Esophagus squamous epithelium (tissue), 5 donors: ENCODE data around the gene TXNDC12. TPM values are rescaled to one million over a fixed set of nuclear protein-coding genes. Genes with fewer than 3 reads are reported as not detected.
"Not testable (repeated sequence)": the region's sequence is repeated elsewhere in the genome, so short reads cannot be mapped to it uniquely, and the experiment has no call there.

Source experiments
- DNase-seq: peaks from one replicate; lab custom pipeline; 2025; lab: John Stamatoyannopoulos, UW
- H3K27ac ChIP-seq, 4 donors: fragments of 200-600 bp; sonication (generic); one replicate each; pipeline ENCODE4 v1.5.1; 2016 to 2019; ENCODE audit warnings: mild to moderate bottlenecking in 1 of 4
- H3K27me3 ChIP-seq, 4 donors: fragments of 200-600 bp; sonication (generic); 1 replicate in 3 of 4; 2 replicates in 1 of 4; pipeline versions ENCODE4 v1.5.1 to v1.6.0; 2017 to 2021; ENCODE audit warnings: antibody characterized with exemption in 1 of 4
- H3K36me3 ChIP-seq, 3 donors: fragments of 200-600 bp; sonication (generic); one replicate each; pipeline ENCODE4 v1.5.1; 2016 to 2019
- H3K4me1 ChIP-seq, 3 donors: fragments of 200-600 bp; sonication (generic); one replicate each; pipeline ENCODE4 v1.5.1; 2017 to 2019
- H3K4me3 ChIP-seq, 4 donors: fragments of 200-600 bp; sonication (generic); 1 replicate in 3 of 4; 2 replicates in 1 of 4; pipeline ENCODE4 v1.5.1; 2016 to 2019; ENCODE audit warnings: mild to moderate bottlenecking in 2 of 4, moderate library complexity in 1 of 4
- H3K9me3 ChIP-seq, 3 donors: fragments of 200-600 bp; sonication (generic); one replicate each; pipeline ENCODE4 v1.5.1; 2016 to 2019
- POLR2A ChIP-seq, 4 donors: fragments of 450-650 bp; IDR thresholded peaks; one replicate each; pipeline ENCODE4 v1.6.1; 2017; ENCODE audit warnings: antibody characterized with exemption in 4 of 4, mild to moderate bottlenecking in 4 of 4, moderate library complexity in 3 of 4
- WGBS, 2 donors: methylation state at CpG; one replicate each; pipeline ENCODE4 v1.1.5; 2018; 5-methylcytosine and 5-hydroxymethylcytosine counted together
- intact Hi-C: fragments of 100-400 bp; cut with DNase I; formaldehyde crosslinking; loops from one replicate; pipeline ENCODE4 v1.15.0; 2022
- total RNA-seq, 4 donors: library from RNA; depleted of rRNA; stranded (reverse); fragments of >200 nt; gene quantifications; one replicate each; pipeline ENCODE4 v1.1.0, GENCODE V29; 2016
- TF ChIP-seq, protein P1 (sequence below), 6 experiments: fragments of 450-650 bp in 4 of 6; fragments of 200-600 bp in 2 of 6; sonication (generic) in 2 of 6; IDR thresholded peaks; one replicate each; pipeline ENCODE4 v1.5.1; 2016 to 2019; ENCODE audit warnings: antibody characterized with exemption in 6 of 6, mild to moderate bottlenecking in 4 of 6, moderate library complexity in 4 of 6
- donor health status: DM: yes; HTN: yes; CAD: no.

The TXNDC12 gene
- total RNA-seq, 4 donors from 2014 or later, result 16.6 to 29.8 (median 23.2) TPM

DNA sequence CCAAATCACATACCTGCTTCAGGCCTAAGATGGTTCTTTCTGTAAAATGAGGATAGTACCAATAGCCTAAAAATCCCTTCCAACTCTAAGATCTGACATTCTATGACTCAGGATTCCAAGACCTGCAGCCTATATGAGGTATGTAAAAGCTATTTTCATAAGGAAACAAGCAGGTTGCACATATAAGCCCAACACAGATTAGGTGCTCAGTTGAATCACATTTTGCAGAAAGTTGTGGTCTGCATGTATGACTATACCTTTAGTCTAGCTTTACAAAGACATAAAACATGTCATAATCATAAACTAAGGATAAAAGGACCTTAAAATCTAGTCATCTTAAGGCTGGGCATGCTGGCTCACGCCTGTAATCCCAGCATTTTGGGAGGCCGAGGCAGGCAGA lies 28.7 kb downstream of the TXNDC12 start:
- no peak for DNase-seq
- Histone ChIP-seq H3K4me3 (no peak overlapping the region), H3K27ac (no peak overlapping the region), H3K27me3 (no peaks in the 10 kb centered on the region), H3K36me3 (peaks cover 0 to 69% (median 11%) of the 10 kb centered on the region in 3 donors), H3K9me3 (no peaks in the 10 kb centered on the region), H3K4me1 (peaks cover under 1 to 14% (median under 1%) of the 10 kb centered on the region in 3 donors)
- intact Hi-C loops, result no loop called here
- 80 to 94% methylated on average over 2 of the region's 2 CpGs for WGBS, 2 donors
- TF ChIP-seq POLR2A (IDR thresholded peaks at IDR 0.05), result no peak
- TF ChIP-seq, protein P1, sequence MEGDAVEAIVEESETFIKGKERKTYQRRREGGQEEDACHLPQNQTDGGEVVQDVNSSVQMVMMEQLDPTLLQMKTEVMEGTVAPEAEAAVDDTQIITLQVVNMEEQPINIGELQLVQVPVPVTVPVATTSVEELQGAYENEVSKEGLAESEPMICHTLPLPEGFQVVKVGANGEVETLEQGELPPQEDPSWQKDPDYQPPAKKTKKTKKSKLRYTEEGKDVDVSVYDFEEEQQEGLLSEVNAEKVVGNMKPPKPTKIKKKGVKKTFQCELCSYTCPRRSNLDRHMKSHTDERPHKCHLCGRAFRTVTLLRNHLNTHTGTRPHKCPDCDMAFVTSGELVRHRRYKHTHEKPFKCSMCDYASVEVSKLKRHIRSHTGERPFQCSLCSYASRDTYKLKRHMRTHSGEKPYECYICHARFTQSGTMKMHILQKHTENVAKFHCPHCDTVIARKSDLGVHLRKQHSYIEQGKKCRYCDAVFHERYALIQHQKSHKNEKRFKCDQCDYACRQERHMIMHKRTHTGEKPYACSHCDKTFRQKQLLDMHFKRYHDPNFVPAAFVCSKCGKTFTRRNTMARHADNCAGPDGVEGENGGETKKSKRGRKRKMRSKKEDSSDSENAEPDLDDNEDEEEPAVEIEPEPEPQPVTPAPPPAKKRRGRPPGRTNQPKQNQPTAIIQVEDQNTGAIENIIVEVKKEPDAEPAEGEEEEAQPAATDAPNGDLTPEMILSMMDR (IDR thresholded peaks at IDR 0.05), result no peak

DNA sequence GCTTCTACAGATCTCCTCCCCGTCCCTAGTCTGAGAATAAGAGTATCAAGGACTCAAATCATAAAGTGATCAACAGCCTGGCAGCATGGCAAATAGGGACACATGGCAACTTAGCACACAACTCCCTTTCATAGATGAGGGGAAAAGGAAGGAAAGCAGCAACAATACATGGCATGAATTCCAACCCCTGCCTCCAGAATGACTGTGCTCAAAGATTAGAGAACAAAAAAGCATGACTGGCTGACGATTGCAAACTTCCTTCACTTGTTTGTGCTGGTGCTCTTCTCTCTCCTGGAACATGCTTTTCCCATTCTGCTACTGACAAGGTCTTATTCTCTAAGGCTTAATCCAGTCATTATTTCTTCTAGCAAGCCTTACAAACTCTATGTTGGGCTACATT lies 32.9 kb downstream of the TXNDC12 start:
- peaks cover 0 to 75% (median 18%) of the 10 kb centered on the region in 3 donors for H3K36me3 ChIP-seq
- intact Hi-C loops, result no loop called here
- H3K4me1 ChIP-seq, result no peaks in the 10 kb centered on the region
- no peak for DNase-seq
- H3K27me3 ChIP-seq, result no peaks in the 10 kb centered on the region
- WGBS, 2 donors, result 59 to 70% methylated on average over 1 to 2 of the region's 2 CpGs
- H3K4me3 ChIP-seq, result no peak overlapping the region
- H3K9me3 ChIP-seq, result no peaks in the 10 kb centered on the region
- TF ChIP-seq, protein P1 (IDR thresholded peaks at IDR 0.05), result no peak
- TF ChIP-seq POLR2A (IDR thresholded peaks at IDR 0.05), result no peak
- H3K27ac ChIP-seq, result no peak overlapping the region

DNA sequence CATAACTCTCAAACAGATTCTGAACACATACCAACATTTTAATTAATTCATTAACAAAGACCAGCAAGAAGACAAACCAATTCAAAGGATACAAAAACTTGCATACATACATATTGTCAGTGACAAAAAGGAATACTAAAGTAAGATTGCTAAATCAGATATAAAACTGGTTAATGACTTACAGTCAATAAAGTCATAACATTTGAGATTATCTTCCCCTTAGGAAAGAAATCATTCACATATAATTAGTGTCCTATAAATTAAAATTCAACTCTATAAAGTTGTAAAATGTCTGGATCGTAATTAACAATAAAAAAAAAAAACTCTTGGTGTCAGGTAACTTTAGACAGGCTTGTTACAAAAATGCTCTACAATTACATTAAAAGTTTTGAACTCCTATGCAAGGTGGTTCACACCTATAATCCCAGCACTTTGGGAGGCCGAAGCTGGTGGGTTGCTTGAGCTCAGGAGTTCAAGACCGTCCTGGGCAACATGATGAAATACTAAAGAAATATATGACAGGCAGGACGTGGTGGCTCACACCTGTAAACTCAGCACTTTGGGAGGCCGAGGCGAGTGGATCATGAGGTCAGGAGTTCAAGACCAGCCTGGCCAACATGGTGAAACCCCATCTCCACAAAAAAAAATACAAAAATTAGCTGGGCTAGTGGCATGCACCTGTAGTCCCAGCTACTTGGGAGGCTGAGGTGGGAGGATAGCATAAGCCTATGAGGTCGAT lies 46.8 kb downstream of the TXNDC12 start:
- WGBS, 2 donors, result 84% methylated on average over 7 of the region's 7 CpGs
- H3K36me3 ChIP-seq, result no peaks in the 10 kb centered on the region
- peaks cover 0 to 47% (median 0%) of the 10 kb centered on the region in 4 donors for H3K27me3 ChIP-seq
- no peaks in the 10 kb centered on the region for H3K9me3 ChIP-seq
- TF ChIP-seq POLR2A (IDR thresholded peaks at IDR 0.05), result no peak
- TF ChIP-seq, protein P1 (IDR thresholded peaks at IDR 0.05), result no peak
- no peaks in the 10 kb centered on the region for H3K4me1 ChIP-seq
- H3K4me3 ChIP-seq, result no peak overlapping the region
- DNase-seq, result no peak
- intact Hi-C loops, result no loop called here
- H3K27ac ChIP-seq, result no peak overlapping the region

DNA sequence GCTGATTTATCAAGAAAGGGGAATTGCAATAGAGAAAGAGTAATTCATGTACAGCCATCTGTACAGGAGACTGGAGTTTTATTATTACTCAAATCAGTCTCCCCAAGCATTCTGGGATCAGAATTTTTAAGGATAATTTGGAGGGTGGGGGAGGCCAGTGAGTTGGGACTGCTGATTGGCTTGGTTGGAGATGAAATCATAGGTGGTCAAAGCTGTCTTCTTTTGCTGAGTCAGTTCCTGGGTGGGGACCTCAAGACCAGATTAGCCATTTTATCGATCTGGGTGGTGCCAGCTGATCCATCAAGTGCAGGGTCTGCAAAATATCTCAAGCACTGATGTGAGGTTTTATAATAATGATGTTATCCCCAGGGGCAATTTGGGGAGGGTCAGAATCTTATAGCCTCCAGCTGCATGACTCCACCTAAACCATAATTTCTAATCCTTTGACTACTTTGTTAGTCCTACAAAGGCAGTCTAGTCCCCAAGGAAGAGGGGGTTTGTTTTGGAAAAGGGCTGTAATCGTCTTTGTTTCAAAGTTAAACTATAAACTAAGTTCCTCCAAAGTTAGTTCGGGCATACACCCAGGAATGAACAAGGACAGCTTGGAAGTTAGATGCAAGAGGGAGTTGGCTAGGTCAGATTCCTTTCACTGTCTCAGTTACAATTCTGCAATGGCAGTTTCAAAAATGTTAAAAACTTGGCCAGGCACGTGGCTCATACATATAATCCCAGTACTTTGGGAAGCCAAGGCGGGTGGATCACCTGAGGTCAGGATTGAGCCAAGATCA lies 47.6 kb downstream of the TXNDC12 start:
- DNase-seq, result no peak
- 42 to 48% methylated on average over 5 of the region's 5 CpGs for WGBS, 2 donors
- TF ChIP-seq POLR2A (IDR thresholded peaks at IDR 0.05), result no peak
- TF ChIP-seq, protein P1 (IDR thresholded peaks at IDR 0.05), result no peak
- Histone ChIP-seq H3K27ac (no peak overlapping the region), H3K9me3 (no peaks in the 10 kb centered on the region), H3K4me1 (no peaks in the 10 kb centered on the region), H3K4me3 (no peak overlapping the region), H3K27me3 (peaks cover 0 to 50% (median 0%) of the 10 kb centered on the region in 4 donors), H3K36me3 (no peaks in the 10 kb centered on the region)
- intact Hi-C loops, result no loop called here

DNA sequence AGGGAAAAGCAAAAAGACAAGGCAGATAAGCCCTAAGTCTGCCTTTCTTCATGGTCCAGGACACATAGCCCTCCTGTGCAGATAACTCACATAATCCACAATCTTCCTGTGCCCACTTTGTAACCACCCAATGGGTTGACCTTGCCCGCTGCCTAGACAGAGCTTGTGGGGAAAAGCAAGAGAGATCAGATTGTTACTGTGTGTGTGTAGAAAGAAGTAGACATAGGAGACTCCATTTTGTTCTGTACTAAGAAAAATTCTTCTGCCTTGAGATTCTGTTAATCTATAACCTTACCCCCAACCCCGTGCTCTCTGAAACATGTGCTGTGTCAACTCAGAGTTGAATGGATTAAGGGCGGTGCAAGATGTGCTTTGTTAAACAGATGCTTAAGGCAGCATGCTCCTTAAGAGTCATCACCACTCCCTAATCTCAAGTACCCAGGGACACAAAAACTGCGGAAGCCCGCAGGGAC lies 48.9 kb downstream of the TXNDC12 start:
- DNase-seq, H3K27ac ChIP-seq, H3K4me1 ChIP-seq, H3K36me3 ChIP-seq, H3K4me3 ChIP-seq, H3K9me3 ChIP-seq, intact Hi-C loops: not testable (repeated sequence)
- 41 to 50% methylated on average over 2 to 3 of the region's 5 CpGs for WGBS, 2 donors
- H3K27me3 ChIP-seq, result peaks cover 0 to 50% (median 0%) of the 10 kb centered on the region in 4 donors

DNA sequence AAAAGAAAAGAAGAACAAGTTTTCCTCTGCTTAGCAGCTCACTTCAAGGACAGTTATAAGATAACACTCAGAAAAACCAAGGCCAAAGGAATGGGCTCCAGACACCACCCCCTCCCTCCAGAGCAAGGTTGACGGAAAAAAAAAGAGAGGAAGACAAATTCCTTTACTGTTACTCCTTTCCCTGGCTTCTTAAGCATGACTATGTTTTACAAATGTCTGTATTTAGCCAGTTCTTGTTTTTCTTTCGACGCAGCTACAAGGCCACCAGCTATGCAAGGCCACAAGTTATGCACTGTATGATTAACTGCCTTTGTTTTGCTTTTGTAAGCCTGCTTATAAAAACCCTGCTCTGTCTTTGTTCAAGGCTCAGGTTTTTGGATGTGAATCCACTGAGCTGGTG lies 49.4 kb downstream of the TXNDC12 start:
- peaks cover 0 to 50% (median 0%) of the 10 kb centered on the region in 4 donors for H3K27me3 ChIP-seq
- H3K9me3 ChIP-seq, intact Hi-C loops, DNase-seq, H3K4me3 ChIP-seq, H3K4me1 ChIP-seq, H3K36me3 ChIP-seq, H3K27ac ChIP-seq: not testable (repeated sequence)
- WGBS, 2 donors, result 27 to 35% methylated on average over 3 of the region's 3 CpGs
